B cell (primary cell): ENCODE results near the gene TMEM52B. TPM values are rescaled to one million over a fixed set of nuclear protein-coding genes. Genes with fewer than 3 reads are reported as not detected.

Source experiments
- ATAC-seq: fragments of 200-7000 bp; cut with Tn5 transposase; one replicate; pipeline ENCODE4 v1.10.0; 2021; ENCODE audit warnings: low read depth, mild to moderate bottlenecking, moderate number of reproducible peaks, moderate library complexity
- CTCF ChIA-PET: fragments of 350-600 bp; sonication (Branson Sonifier 250); formaldehyde crosslinking; loops from one replicate; lab custom pipeline; 2021; ENCODE audit warnings: antibody characterized with exemption, inconsistent platforms; lab: Charles Lee
- POLR2A ChIA-PET: fragments of 350-600 bp; sonication (Branson Sonifier 250); formaldehyde crosslinking; loops from one replicate; lab custom pipeline; 2021; ENCODE audit warnings: antibody characterized with exemption; lab: Charles Lee
- DNase-seq: peaks from one replicate; pipeline ENCODE4 v3.0.0; 2013
- H2AFZ ChIP-seq: 2 replicates; pipeline ENCODE4 v1.6.1; 2012; ENCODE audit warnings: mild to moderate bottlenecking, low read depth, low read length; ENCODE audit not compliant: insufficient read depth, poor library complexity, severe bottlenecking
- H3K27ac ChIP-seq, 2 donors: 1 replicate in 1 of 2; 2 replicates in 1 of 2; pipeline ENCODE4 v1.5.1; 2012 to 2013; ENCODE audit warnings: low read length in 2 of 2, mild to moderate bottlenecking in 2 of 2, moderate library complexity in 1 of 2
- H3K27me3 ChIP-seq, 4 experiments: fragments of 200-600 bp in 1 of 4; sonication (generic) in 1 of 4; replicated peaks in 1 of 4; 1 replicate in 2 of 4; 2 replicates in 2 of 4; pipeline versions ENCODE4 v1.6.1 to v1.7.0; 2013 to 2016; ENCODE audit warnings: low read length in 3 of 4, mild to moderate bottlenecking in 2 of 4, mixed read lengths in 1 of 4, moderate library complexity in 1 of 4; ENCODE audit not compliant: insufficient read depth in 4 of 4, control insufficient read depth in 3 of 4; ENCODE audit errors: control extremely low read depth in 1 of 4
- H3K36me3 ChIP-seq, 2 experiments: replicated peaks in 1 of 2; 1 replicate in 1 of 2; 2 replicates in 1 of 2; pipeline versions ENCODE4 v1.6.1 to v1.7.1; 2013; ENCODE audit warnings: low read length in 1 of 2; ENCODE audit not compliant: insufficient read depth in 2 of 2, control insufficient read depth in 1 of 2; ENCODE audit errors: control extremely low read depth in 1 of 2, extremely low read depth in 1 of 2
- H3K4me1 ChIP-seq, 2 donors: fragments of 200-600 bp in 1 of 2; sonication (generic) in 1 of 2; 1 replicate in 1 of 2; 2 replicates in 1 of 2; pipeline versions ENCODE4 v1.5.1 to v1.6.1; 2013 to 2017; ENCODE audit warnings: low read length in 2 of 2; ENCODE audit not compliant: control insufficient read depth in 2 of 2, insufficient read depth in 2 of 2
- H3K4me2 ChIP-seq: replicated peaks from 2 replicates; pipeline ENCODE3; 2012; ENCODE audit warnings: mild to moderate bottlenecking, low read depth, low read length; ENCODE audit not compliant: poor library complexity, severe bottlenecking
- H3K4me3 ChIP-seq, 5 experiments: fragments of 200-600 bp in 1 of 5; sonication (generic) in 1 of 5; 1 replicate in 3 of 5; 2 replicates in 2 of 5; pipeline versions ENCODE4 v1.5.1 to v1.7.0; 2011 to 2016; ENCODE audit warnings: low read length in 4 of 5, mild to moderate bottlenecking in 4 of 5, low read depth in 2 of 5, control low read depth in 1 of 5, moderate library complexity in 1 of 5; ENCODE audit not compliant: insufficient read depth in 1 of 5; ENCODE audit errors: control extremely low read depth in 1 of 5, extremely low read depth in 1 of 5
- H3K79me2 ChIP-seq: fragments of 200-600 bp; sonication (generic); one replicate; pipeline ENCODE4 v1.6.0; 2016; ENCODE audit warnings: low read length; ENCODE audit not compliant: control insufficient read depth, insufficient read depth
- H3K9ac ChIP-seq: fragments of 200-600 bp; sonication (generic); 2 replicates; pipeline ENCODE4 v1.6.1; 2017; ENCODE audit warnings: mild to moderate bottlenecking, low read length, moderate library complexity
- H3K9me3 ChIP-seq, 3 donors: one replicate each; pipeline versions ENCODE4 v1.6.1 to v1.7.1; 2013; ENCODE audit warnings: low read length in 2 of 3; ENCODE audit not compliant: control insufficient read depth in 2 of 3, insufficient read depth in 1 of 3; ENCODE audit errors: control extremely low read depth in 1 of 3
- H4K20me1 ChIP-seq: 2 replicates; pipeline ENCODE4 v1.6.0; 2012; ENCODE audit warnings: mild to moderate bottlenecking, low read length; ENCODE audit not compliant: insufficient read depth, control insufficient read depth, poor library complexity, severe bottlenecking
- H3K27ac Mint-ChIP-seq: one replicate; pipeline ENCODE4 v1.8.0; 2021; ENCODE audit warnings: mixed read lengths
- H3K27me3 Mint-ChIP-seq: one replicate; pipeline ENCODE4 v1.8.0; 2021; ENCODE audit warnings: mixed read lengths
- H3K4me1 Mint-ChIP-seq: one replicate; pipeline ENCODE4 v1.8.0; 2021; ENCODE audit warnings: mixed read lengths
- H3K4me3 Mint-ChIP-seq: one replicate; pipeline ENCODE4 v1.8.0; 2021; ENCODE audit warnings: mixed read lengths
- H3K9me3 Mint-ChIP-seq: one replicate; pipeline ENCODE4 v1.8.0; 2022; ENCODE audit warnings: mixed read lengths; ENCODE audit not compliant: insufficient read depth
- EZH2 ChIP-seq: IDR thresholded peaks from 2 replicates; pipeline ENCODE4 v1.6.1; 2012; ENCODE audit warnings: borderline replicate concordance, low read depth, mild to moderate bottlenecking, moderate library complexity, low read length; ENCODE audit not compliant: insufficient read depth, poor library complexity, severe bottlenecking
- WGBS: methylation state at CpG from one replicate; pipeline ENCODE4 v1.1.5; 2013; ENCODE audit warnings: missing lambda C conversion rate; ENCODE audit not compliant: insufficient coverage; 5-methylcytosine and 5-hydroxymethylcytosine counted together
- intact Hi-C: fragments of 100-400 bp; cut with micrococcal nuclease; formaldehyde crosslinking; loops from one replicate; pipeline ENCODE4 v1.10.0; 2022
- polyA plus RNA-seq: library from polyadenylated mRNA; depleted of rRNA; stranded (reverse); fragments of >200 nt; gene quantifications from 2 replicates; pipeline ENCODE4 v1.2.3, GENCODE V29; 2012
- total RNA-seq, 2 donors: library from RNA; stranded (reverse); fragments of 120-200 nt in 1 of 2; gene quantifications; 1 replicate in 1 of 2; 2 replicates in 1 of 2; pipeline versions ENCODE4 v1.2.3 to v1.2.4, GENCODE V29; 2013 to 2022
- TF ChIP-seq, protein P1 (sequence below): fragments of 200-600 bp; IDR thresholded peaks from one replicate; pipeline ENCODE4 v1.8.0; 2022; ENCODE audit warnings: antibody characterized with exemption, mild to moderate bottlenecking

Gene TMEM52B
- total and polyA plus RNA-seq, 2 donors (not counting 1 experiment from before 2014, with no cell fraction given) = 0.03 TPM; not detected in 1

DNA sequence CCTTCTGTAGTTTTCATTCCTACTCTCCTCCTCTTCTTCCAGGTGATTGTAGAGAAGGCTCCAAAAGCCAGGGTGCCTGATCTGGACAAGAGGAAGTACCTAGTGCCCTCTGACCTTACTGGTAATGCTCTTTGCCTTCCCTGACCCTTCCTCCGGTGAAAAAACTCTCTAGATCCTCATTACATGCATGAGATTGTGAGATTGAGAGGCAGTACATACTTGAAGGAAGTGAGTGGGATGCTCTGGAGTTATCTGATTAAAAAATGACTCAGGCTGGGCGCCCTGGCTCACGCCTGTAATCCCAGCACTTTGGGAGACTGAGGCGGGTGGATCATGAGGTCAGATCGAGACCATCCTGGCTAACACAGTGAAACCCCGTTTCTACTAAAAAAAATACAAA, 39.2 kb downstream of the TMEM52B start:
- CTCF ChIA-PET = interaction anchor here (0.9 kb wide), 1 partner anchor 65 kb away, joined by 3 read pairs; no protein-coding TSS in a partner anchor
- Histone ChIP-seq H3K36me3 (no peaks in the 10 kb centered on the region), H4K20me1 (no peaks in the 10 kb centered on the region), H3K27me3 (peaks cover 0 to 30% (median 17%) of the 10 kb centered on the region in 4 experiments), H2AFZ (no peak overlapping the region), H3K4me1 (peaks cover 8 to 10% of the 10 kb centered on the region in 2 donors), H3K79me2 (no peaks in the 10 kb centered on the region), H3K9me3 (no peaks in the 10 kb centered on the region), H3K27ac (no peak overlapping the region), H3K9ac (no peak overlapping the region), H3K4me3 (no peak overlapping the region), H3K4me2 (no peak overlapping the region)
- ATAC-seq (no peak), DNase-seq (no peak)
- TF ChIP-seq, protein P1, sequence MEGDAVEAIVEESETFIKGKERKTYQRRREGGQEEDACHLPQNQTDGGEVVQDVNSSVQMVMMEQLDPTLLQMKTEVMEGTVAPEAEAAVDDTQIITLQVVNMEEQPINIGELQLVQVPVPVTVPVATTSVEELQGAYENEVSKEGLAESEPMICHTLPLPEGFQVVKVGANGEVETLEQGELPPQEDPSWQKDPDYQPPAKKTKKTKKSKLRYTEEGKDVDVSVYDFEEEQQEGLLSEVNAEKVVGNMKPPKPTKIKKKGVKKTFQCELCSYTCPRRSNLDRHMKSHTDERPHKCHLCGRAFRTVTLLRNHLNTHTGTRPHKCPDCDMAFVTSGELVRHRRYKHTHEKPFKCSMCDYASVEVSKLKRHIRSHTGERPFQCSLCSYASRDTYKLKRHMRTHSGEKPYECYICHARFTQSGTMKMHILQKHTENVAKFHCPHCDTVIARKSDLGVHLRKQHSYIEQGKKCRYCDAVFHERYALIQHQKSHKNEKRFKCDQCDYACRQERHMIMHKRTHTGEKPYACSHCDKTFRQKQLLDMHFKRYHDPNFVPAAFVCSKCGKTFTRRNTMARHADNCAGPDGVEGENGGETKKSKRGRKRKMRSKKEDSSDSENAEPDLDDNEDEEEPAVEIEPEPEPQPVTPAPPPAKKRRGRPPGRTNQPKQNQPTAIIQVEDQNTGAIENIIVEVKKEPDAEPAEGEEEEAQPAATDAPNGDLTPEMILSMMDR = no peak
- no peak for TF ChIP-seq EZH2
- Mint-ChIP-seq H3K27ac (no peak overlapping the region), H3K9me3 (no peaks in the 10 kb centered on the region), H3K4me1 (peaks cover 11% of the 10 kb centered on the region), H3K4me3 (no peak overlapping the region), H3K27me3 (peaks cover 31% of the 10 kb centered on the region)
- intact Hi-C loops = loop anchor here (10.0 kb wide), 1 partner anchor 957 kb away; the partner anchor contains the start of gene SMIM10L1
- POLR2A ChIA-PET = no interaction called here
- WGBS = 100% methylated on average over 3 of the region's 6 CpGs

GRCh38 chr12:10220398-10221077, 41.7 kb downstream of the TMEM52B start:
- no peaks in the 10 kb centered on the region for H3K9me3 Mint-ChIP-seq
- Histone ChIP-seq H3K4me1 (no peaks in the 10 kb centered on the region), H3K9ac (no peak overlapping the region), H3K27ac (no peak overlapping the region), H3K9me3 (no peaks in the 10 kb centered on the region), H3K36me3 (no peaks in the 10 kb centered on the region), H2AFZ (no peak overlapping the region), H3K4me3 (no peak overlapping the region), H3K79me2 (no peaks in the 10 kb centered on the region), H3K27me3 (peaks cover 0 to 8% (median under 1%) of the 10 kb centered on the region in 4 experiments), H3K4me2 (no peak overlapping the region), H4K20me1 (no peaks in the 10 kb centered on the region)
- H3K27me3 Mint-ChIP-seq = peaks cover 12% of the 10 kb centered on the region
- TF ChIP-seq, protein P1 = no peak
- no peak for TF ChIP-seq EZH2
- WGBS = 94% methylated on average over 3 of the region's 8 CpGs
- ATAC-seq = no peak
- no peak overlapping the region for H3K4me3 Mint-ChIP-seq
- ChIA-PET CTCF (no interaction called here), POLR2A (no interaction called here)
- DNase-seq = no peak
- intact Hi-C loops = no loop called here
- H3K27ac Mint-ChIP-seq = no peak overlapping the region
- H3K4me1 Mint-ChIP-seq = no peaks in the 10 kb centered on the region
